CD14-positive monocyte (primary cell): ENCODE results near the gene OPN4. TPM values are rescaled to one million over a fixed set of nuclear protein-coding genes. Genes with fewer than 3 reads are reported as not detected.

Experiments used
- DNase-seq, 3 donors: peaks; one replicate each; pipeline ENCODE4 v3.0.0-alpha.2; 2011 to 2022
- H2AFZ ChIP-seq: 2 replicates; pipeline ENCODE4 v1.6.0; 2012; ENCODE audit warnings: mild to moderate bottlenecking, low read depth, low read length, inconsistent platforms; ENCODE audit not compliant: insufficient read depth, poor library complexity, severe bottlenecking
- H3K27ac ChIP-seq, 2 donors: 1 replicate in 1 of 2; 2 replicates in 1 of 2; pipeline ENCODE4 v1.5.1; 2012 to 2013; ENCODE audit warnings: low read length in 2 of 2, control low read depth in 1 of 2, inconsistent platforms in 1 of 2, low read depth in 1 of 2, mild to moderate bottlenecking in 1 of 2
- H3K27me3 ChIP-seq, 2 donors: one replicate each; pipeline versions ENCODE4 v1.6.0 to v1.6.1; 2011 to 2013; ENCODE audit warnings: low read length in 2 of 2; ENCODE audit not compliant: control insufficient read depth in 2 of 2, insufficient read depth in 2 of 2
- H3K36me3 ChIP-seq, 2 donors: replicated peaks in 1 of 2; 1 replicate in 1 of 2; 2 replicates in 1 of 2; pipeline versions ENCODE4 v1.5.1 to v1.6.1; 2012 to 2013; ENCODE audit warnings: low read length in 2 of 2, control low read depth in 1 of 2, inconsistent platforms in 1 of 2, mild to moderate bottlenecking in 1 of 2; ENCODE audit not compliant: insufficient read depth in 2 of 2, control insufficient read depth in 1 of 2
- H3K4me1 ChIP-seq, 2 donors: 1 replicate in 1 of 2; 2 replicates in 1 of 2; pipeline versions ENCODE4 v1.5.1 to v1.6.1; 2012 to 2013; ENCODE audit warnings: low read length in 2 of 2, control low read depth in 1 of 2, inconsistent platforms in 1 of 2, mild to moderate bottlenecking in 1 of 2, moderate library complexity in 1 of 2; ENCODE audit not compliant: insufficient read depth in 2 of 2, control insufficient read depth in 1 of 2
- H3K4me2 ChIP-seq: replicated peaks from 2 replicates; pipeline ENCODE3; 2012; ENCODE audit warnings: low read length, moderate library complexity, mild to moderate bottlenecking; ENCODE audit not compliant: poor library complexity, severe bottlenecking; ENCODE audit errors: extremely low read depth
- H3K4me3 ChIP-seq, 3 experiments: fragments of 200-600 bp in 1 of 3; sonication (generic) in 1 of 3; replicated peaks in 1 of 3; 1 replicate in 2 of 3; 2 replicates in 1 of 3; pipeline ENCODE4 v1.5.1; 2011 to 2013; ENCODE audit warnings: low read length in 3 of 3, mild to moderate bottlenecking in 3 of 3, control low read depth in 2 of 3, low read depth in 2 of 3, inconsistent platforms in 1 of 3, moderate library complexity in 1 of 3
- H3K79me2 ChIP-seq: 2 replicates; pipeline ENCODE4 v1.6.0; 2012; ENCODE audit warnings: mild to moderate bottlenecking, control low read depth, inconsistent platforms, low read length, moderate library complexity; ENCODE audit not compliant: insufficient read depth
- H3K9ac ChIP-seq: 2 replicates; pipeline ENCODE4 v1.6.0; 2017; ENCODE audit warnings: low read length, mild to moderate bottlenecking; ENCODE audit not compliant: insufficient read depth, poor library complexity, severe bottlenecking
- H3K9me3 ChIP-seq, 2 donors: replicated peaks in 1 of 2; 1 replicate in 1 of 2; 2 replicates in 1 of 2; pipeline versions ENCODE4 v1.5.1 to v1.6.1; 2012 to 2013; ENCODE audit warnings: low read length in 2 of 2, control low read depth in 1 of 2; ENCODE audit not compliant: control insufficient read depth in 1 of 2, insufficient read depth in 1 of 2
- H4K20me1 ChIP-seq: 2 replicates; pipeline ENCODE4 v1.6.0; 2012; ENCODE audit warnings: mild to moderate bottlenecking, low read length, control low read depth, moderate library complexity; ENCODE audit not compliant: insufficient read depth
- H3K27ac Mint-ChIP-seq, 7 donors: one replicate each; pipeline ENCODE4 v1.8.0; 2020; ENCODE audit warnings: mild to moderate bottlenecking in 7 of 7, mixed read lengths in 7 of 7, moderate library complexity in 6 of 7, inconsistent platforms in 2 of 7
- H3K27me3 Mint-ChIP-seq, 3 donors: one replicate each; pipeline ENCODE4 v1.8.0; 2021 to 2022; ENCODE audit warnings: low read depth in 3 of 3, mild to moderate bottlenecking in 3 of 3, mixed read lengths in 3 of 3, moderate library complexity in 3 of 3, inconsistent platforms in 1 of 3
- H3K36me3 Mint-ChIP-seq, 2 donors: one replicate each; pipeline ENCODE4 v1.8.0; 2020; ENCODE audit warnings: mixed read lengths in 2 of 2, inconsistent platforms in 1 of 2, mild to moderate bottlenecking in 1 of 2
- H3K4me1 Mint-ChIP-seq: one replicate; pipeline ENCODE4 v1.8.0; 2020; ENCODE audit warnings: mild to moderate bottlenecking, mixed read lengths
- H3K4me3 Mint-ChIP-seq, 2 donors: one replicate each; pipeline ENCODE4 v1.8.0; 2020; ENCODE audit warnings: mild to moderate bottlenecking in 2 of 2, mixed read lengths in 2 of 2, moderate library complexity in 1 of 2
- H3K9me3 Mint-ChIP-seq, 7 donors: one replicate each; pipeline ENCODE4 v1.8.0; 2020 to 2022; ENCODE audit warnings: mixed read lengths in 7 of 7, mild to moderate bottlenecking in 6 of 7, moderate library complexity in 6 of 7, inconsistent platforms in 2 of 7
- CTCF ChIP-seq: fragments of 200-600 bp; IDR thresholded peaks from one replicate; pipeline ENCODE4 v1.8.0; 2022; ENCODE audit warnings: antibody characterized with exemption, mild to moderate bottlenecking
- WGBS: methylation state at CpG from one replicate; pipeline ENCODE4 v1.1.5; 2013; ENCODE audit warnings: missing lambda C conversion rate; ENCODE audit not compliant: insufficient coverage; 5-methylcytosine and 5-hydroxymethylcytosine counted together
- intact Hi-C, 2 donors: fragments of 100-400 bp; cut with micrococcal nuclease; formaldehyde crosslinking; loops; one replicate each; pipeline versions ENCODE4 v1.15.0 to v1.15.1; 2023
- polyA plus RNA-seq, 3 donors: library from polyadenylated mRNA; depleted of rRNA in 1 of 3; unstranded in 2 of 3; stranded (reverse) in 1 of 3; fragments of 300-500 nt in 2 of 3; fragments of >200 nt in 1 of 3; fragmentation: Illumina TruSeq in 2 of 3; gene quantifications; 1 replicate in 2 of 3; 2 replicates in 1 of 3; pipeline ENCODE4 v1.2.3, GENCODE V29; 2012 to 2021

Gene OPN4
- polyA plus RNA-seq, 3 donors: not detected

- Mint-ChIP-seq H3K4me1 (peaks cover 7% of the 10 kb centered on the region), H3K36me3 (no peaks in the 10 kb centered on the region), H3K9me3 (no peaks in the 10 kb centered on the region), H3K27ac (no peak overlapping the region), H3K27me3 (peaks cover 1 to 15% (median 13%) of the 10 kb centered on the region in 3 donors), H3K4me3 (no peak overlapping the region)
- Histone ChIP-seq H3K79me2 (no peaks in the 10 kb centered on the region), H3K4me2 (no peak overlapping the region), H4K20me1 (no peaks in the 10 kb centered on the region), H2AFZ (no peak overlapping the region), H3K27ac (no peak overlapping the region), H3K36me3 (no peaks in the 10 kb centered on the region), H3K9me3 (no peaks in the 10 kb centered on the region), H3K27me3 (no peaks in the 10 kb centered on the region), H3K4me1 (peaks cover 0 to 2% of the 10 kb centered on the region in 2 donors), H3K9ac (no peak overlapping the region), H3K4me3 (no peak overlapping the region)
- DNase-seq: no peak
- TF ChIP-seq CTCF: no peak
- intact Hi-C loops: loop anchor here in 1 of 2 donors (5.0 kb wide), 1 partner anchor 207 kb away; no protein-coding TSS in a partner anchor
- 100% methylated on average over 4 of the region's 5 CpGs for WGBS
Measured at GRCh38 chr10:86690231-86690630, 35.9 kb downstream of the OPN4 start.

GRCh38 chr10:86690657-86691084, 36.3 kb downstream of the OPN4 start:
- 75% methylated on average over 2 of the region's 3 CpGs for WGBS
- Histone ChIP-seq H3K36me3 (no peaks in the 10 kb centered on the region), H4K20me1 (no peaks in the 10 kb centered on the region), H3K4me1 (peaks cover 0 to 2% of the 10 kb centered on the region in 2 donors), H3K27me3 (peaks cover 0 to 1% of the 10 kb centered on the region in 2 donors), H2AFZ (no peak overlapping the region), H3K79me2 (no peaks in the 10 kb centered on the region), H3K9me3 (no peaks in the 10 kb centered on the region), H3K4me3 (no peak overlapping the region), H3K4me2 (no peak overlapping the region), H3K27ac (no peak overlapping the region), H3K9ac (no peak overlapping the region)
- Mint-ChIP-seq H3K4me1 (peaks cover 7% of the 10 kb centered on the region), H3K4me3 (no peak overlapping the region), H3K27ac (no peak overlapping the region), H3K27me3 (peaks cover 1 to 15% (median 13%) of the 10 kb centered on the region in 3 donors), H3K9me3 (no peaks in the 10 kb centered on the region), H3K36me3 (no peaks in the 10 kb centered on the region)
- no peak for DNase-seq
- intact Hi-C loops: loop anchor here in 1 of 2 donors (5.0 kb wide), 1 partner anchor 207 kb away; no protein-coding TSS in a partner anchor
- no peak for TF ChIP-seq CTCF
